ENCODE measurements around the gene COP1.

COP1 gene

DNA sequence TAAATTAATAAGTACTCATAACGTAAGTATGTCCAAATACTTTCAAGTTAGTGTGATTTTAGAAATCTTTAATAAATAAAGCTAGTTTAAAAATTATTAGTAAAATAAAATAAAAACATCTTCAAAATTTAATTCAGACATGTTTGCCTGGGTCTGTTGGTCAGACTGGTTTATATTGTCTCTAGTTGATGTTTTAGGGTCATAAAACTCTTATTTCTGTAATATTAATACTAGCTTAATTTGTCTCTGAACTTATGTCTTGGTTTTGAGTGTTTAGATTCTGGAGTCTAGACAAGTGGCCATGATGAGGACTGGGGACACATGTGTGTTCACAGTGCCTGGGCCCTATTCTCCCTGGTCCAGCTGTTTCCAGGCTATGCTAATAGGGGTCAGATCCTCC is 279.1 kb downstream of the COP1 start:
- CTCF ChIA-PET = interaction anchor here (1.3 kb wide), 1 partner anchor 15 kb away, joined by 5 read pairs; no protein-coding TSS in a partner anchor

DNA sequence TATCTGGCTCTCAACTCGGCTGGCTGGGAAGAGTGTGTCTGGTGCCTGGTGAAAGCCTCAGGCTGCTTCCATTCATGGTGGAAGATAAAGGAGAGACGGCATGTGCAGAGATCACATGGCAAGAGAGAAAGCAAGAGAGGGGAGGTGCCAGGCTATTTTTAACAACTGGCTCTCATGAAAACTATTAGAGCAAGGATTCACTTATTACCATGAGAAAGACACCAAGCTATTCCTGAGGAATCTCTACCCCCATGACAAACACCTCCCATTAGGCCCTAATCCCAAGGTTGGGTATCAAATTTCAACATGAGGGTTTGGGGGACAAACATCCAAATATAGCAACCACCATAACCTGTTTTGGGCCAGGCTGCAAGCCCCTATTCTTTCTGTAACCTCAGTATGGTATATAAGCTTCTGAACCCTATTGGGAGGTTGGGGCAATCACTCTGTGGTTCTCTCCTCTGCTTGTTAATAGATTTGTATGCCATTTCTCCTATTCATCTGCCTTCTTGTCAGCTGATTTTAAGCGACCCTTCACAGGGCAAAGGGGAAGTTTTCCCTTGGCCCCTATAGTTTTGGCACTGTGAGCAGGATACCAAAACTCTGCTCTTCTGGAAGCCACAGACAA is 284.7 kb downstream of the COP1 start:
- ChIA-PET CTCF (interaction anchor here (1.5 to 2.7 kb wide), 3 partner anchors 10 to 24 kb away, joined by 3 to 10 read pairs (median 4); no protein-coding TSS in a partner anchor), POLR2A (no interaction called here)
- no peak for DNase-seq (ENCODE audit: extremely low spot score)
- TF ChIP-seq, protein P1, sequence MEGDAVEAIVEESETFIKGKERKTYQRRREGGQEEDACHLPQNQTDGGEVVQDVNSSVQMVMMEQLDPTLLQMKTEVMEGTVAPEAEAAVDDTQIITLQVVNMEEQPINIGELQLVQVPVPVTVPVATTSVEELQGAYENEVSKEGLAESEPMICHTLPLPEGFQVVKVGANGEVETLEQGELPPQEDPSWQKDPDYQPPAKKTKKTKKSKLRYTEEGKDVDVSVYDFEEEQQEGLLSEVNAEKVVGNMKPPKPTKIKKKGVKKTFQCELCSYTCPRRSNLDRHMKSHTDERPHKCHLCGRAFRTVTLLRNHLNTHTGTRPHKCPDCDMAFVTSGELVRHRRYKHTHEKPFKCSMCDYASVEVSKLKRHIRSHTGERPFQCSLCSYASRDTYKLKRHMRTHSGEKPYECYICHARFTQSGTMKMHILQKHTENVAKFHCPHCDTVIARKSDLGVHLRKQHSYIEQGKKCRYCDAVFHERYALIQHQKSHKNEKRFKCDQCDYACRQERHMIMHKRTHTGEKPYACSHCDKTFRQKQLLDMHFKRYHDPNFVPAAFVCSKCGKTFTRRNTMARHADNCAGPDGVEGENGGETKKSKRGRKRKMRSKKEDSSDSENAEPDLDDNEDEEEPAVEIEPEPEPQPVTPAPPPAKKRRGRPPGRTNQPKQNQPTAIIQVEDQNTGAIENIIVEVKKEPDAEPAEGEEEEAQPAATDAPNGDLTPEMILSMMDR (IDR thresholded peaks at IDR 0.05; ENCODE audit: control extremely low read depth, extremely low read depth, low read depth, missing control alignments) = no peak

More for the DNA sequence above, 279.1 kb downstream of the COP1 start:
- no peak for DNase-seq (ENCODE audit: extremely low spot score)
- TF ChIP-seq, protein P1 (IDR thresholded peaks at IDR 0.05; ENCODE audit: control extremely low read depth, extremely low read depth, low read depth, missing control alignments) = no peak
- POLR2A ChIA-PET = no interaction called here

DNA sequence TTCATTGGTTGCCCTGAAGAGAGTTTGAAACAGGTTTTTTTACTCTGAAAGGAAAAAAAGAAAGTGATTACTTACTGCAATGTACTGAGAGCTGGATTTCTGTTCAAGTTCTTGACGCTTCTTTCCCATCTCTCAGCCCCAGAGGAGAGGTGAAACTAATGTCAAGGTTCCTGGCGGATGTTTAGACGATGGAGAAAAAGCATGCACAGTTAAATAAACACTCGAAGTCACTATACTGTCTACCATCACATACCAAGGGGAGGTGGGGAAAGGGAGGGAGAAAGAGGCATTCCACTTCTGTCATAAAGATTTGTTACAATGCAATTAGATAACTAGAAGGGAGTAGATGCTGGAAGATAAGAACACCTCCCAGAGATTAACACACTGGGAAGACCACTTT is 286.7 kb downstream of the COP1 start:
- ChIA-PET CTCF (no interaction called here), POLR2A (no interaction called here)
- TF ChIP-seq, protein P1 (IDR thresholded peaks at IDR 0.05; ENCODE audit: control extremely low read depth, extremely low read depth, low read depth, missing control alignments) = no peak
- no peak for DNase-seq (ENCODE audit: extremely low spot score)

DNA sequence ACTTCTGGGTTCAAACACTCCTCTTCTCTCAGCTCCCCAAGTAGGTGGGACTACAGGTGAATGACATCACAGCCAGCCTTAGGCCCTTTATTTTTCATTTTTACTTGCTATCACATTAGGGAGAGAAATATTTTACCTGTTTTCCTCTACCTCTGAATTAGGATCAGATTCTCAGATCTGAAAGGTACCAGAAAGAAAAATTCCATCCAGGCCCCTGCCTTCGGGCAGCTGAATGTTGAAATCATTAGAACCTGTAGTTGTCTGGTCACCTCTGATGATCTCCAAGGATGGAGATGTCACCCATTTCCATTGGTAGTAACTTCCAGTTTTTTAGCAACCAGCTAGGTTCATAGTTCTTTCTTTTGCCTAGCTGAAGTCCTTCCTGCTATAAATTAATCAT is 288.1 kb downstream of the COP1 start:
- CTCF ChIA-PET = no interaction called here
- TF ChIP-seq, protein P1 (IDR thresholded peaks at IDR 0.05; ENCODE audit: control extremely low read depth, extremely low read depth, low read depth, missing control alignments) = no peak
- POLR2A ChIA-PET = no interaction called here
- DNase-seq (ENCODE audit: extremely low spot score) = no peak

DNA sequence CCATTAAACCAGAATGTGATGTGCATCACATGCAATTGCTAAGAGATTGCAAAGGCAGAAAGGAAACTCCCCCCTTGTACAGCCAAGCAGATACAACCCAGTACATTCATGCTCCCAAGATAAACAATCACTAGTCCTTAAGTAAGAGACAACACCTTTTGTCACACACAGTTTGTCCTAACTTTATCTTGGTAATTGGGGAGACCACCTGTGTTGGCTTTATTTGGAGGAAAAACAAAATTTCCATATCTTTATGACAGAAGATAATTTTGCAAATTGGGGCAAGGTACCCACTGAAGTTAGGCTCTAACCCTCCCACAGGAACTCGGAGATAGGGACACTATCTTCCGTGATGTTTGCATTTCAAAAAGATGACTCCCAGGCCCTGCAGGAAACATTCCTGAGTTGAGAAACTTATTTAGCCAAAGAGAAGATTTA is 288.7 kb downstream of the COP1 start:
- DNase-seq (ENCODE audit: extremely low spot score) = no peak
- TF ChIP-seq, protein P1 (IDR thresholded peaks at IDR 0.05; ENCODE audit: control extremely low read depth, extremely low read depth, low read depth, missing control alignments) = no peak
- CTCF ChIA-PET = no interaction called here
- POLR2A ChIA-PET = no interaction called here

DNA sequence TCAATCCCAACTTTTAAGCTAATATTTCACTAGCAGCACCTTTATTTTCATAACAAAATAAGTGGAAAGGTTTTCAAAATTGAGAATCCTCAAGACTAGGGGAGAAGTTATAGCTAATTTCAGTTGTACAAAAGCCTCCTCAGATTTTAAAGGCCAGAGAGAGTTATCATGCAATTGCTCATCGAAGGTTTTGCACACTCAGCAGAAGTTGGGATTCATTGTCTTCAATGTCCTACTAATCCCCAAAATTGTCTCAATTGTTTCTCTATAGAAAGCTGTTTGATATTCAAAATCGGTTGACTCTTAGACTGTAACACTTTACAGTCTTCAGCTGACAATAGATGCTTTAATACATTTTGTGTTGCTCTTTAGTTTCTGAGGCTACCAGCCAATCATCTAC is 293.0 kb downstream of the COP1 start:
- CTCF ChIA-PET = interaction anchor here (0.9 to 1.9 kb wide), 2 partner anchors 14 to 166 kb away, joined by 3 to 5 read pairs; no protein-coding TSS in a partner anchor
- POLR2A ChIA-PET = no interaction called here
- DNase-seq (ENCODE audit: extremely low spot score) = no peak
- TF ChIP-seq, protein P1 (IDR thresholded peaks at IDR 0.05; ENCODE audit: control extremely low read depth, extremely low read depth, low read depth, missing control alignments) = no peak
